ENCODE measurements around the gene ZFP3. TPM values are rescaled to one million over a fixed set of nuclear protein-coding genes. Genes with fewer than 3 reads are reported as not detected.
"Not testable (repeated sequence)": the region's sequence is repeated elsewhere in the genome, so short reads cannot be mapped to it uniquely, and the experiment has no call there.

Gene ZFP3
- total and polyA plus RNA-seq, 2 donors (not counting 1 experiment from before 2014, with no cell fraction given): 2.6 to 3.1 TPM

GRCh38 chr17:5118219-5118618 is 40.0 kb downstream of the ZFP3 start:
- Histone ChIP-seq H3K4me3 (replicated peaks in 1 of 4; ENCODE audit: control extremely low read depth in 1 of 4, insufficient read depth in 1 of 4, low read depth in 3 of 4, low read length in 4 of 4) (no peak overlapping the region), H3K4me1 (ENCODE audit: control insufficient read depth, extremely low read depth, insufficient read depth, low read length) (no peaks in the 10 kb centered on the region), H3K4me2 (ENCODE audit: extremely low read depth, insufficient read depth, low read length) (no peak overlapping the region), H3K27me3 (ENCODE audit: control insufficient read depth, insufficient read depth, low read length) (peaks cover 28% of the 10 kb centered on the region), H4K20me1 (ENCODE audit: control insufficient read depth, extremely low read depth, insufficient read depth, low read length) (no peaks in the 10 kb centered on the region), H3K9me3 (ENCODE audit: control insufficient read depth, insufficient read depth, low read depth, low read length) (no peaks in the 10 kb centered on the region), H3K9ac (ENCODE audit: insufficient read depth, low read length) (no peak overlapping the region), H3K36me3 (ENCODE audit: control insufficient read depth, insufficient read depth, low read length) (no peaks in the 10 kb centered on the region), H2AFZ (ENCODE audit: low read length) (no peak overlapping the region), H3K27ac (ENCODE audit: insufficient read depth, low read length) (no peak overlapping the region), H3K79me2 (ENCODE audit: control insufficient read depth, insufficient read depth, low read length) (no peaks in the 10 kb centered on the region)
- TF ChIP-seq, protein P1, sequence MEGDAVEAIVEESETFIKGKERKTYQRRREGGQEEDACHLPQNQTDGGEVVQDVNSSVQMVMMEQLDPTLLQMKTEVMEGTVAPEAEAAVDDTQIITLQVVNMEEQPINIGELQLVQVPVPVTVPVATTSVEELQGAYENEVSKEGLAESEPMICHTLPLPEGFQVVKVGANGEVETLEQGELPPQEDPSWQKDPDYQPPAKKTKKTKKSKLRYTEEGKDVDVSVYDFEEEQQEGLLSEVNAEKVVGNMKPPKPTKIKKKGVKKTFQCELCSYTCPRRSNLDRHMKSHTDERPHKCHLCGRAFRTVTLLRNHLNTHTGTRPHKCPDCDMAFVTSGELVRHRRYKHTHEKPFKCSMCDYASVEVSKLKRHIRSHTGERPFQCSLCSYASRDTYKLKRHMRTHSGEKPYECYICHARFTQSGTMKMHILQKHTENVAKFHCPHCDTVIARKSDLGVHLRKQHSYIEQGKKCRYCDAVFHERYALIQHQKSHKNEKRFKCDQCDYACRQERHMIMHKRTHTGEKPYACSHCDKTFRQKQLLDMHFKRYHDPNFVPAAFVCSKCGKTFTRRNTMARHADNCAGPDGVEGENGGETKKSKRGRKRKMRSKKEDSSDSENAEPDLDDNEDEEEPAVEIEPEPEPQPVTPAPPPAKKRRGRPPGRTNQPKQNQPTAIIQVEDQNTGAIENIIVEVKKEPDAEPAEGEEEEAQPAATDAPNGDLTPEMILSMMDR (conservative IDR thresholded peaks at IDR 0.05 in 1 of 2, IDR thresholded peaks at IDR 0.05 in 1 of 2; ENCODE audit: low read depth in 1 of 2, low read length in 2 of 2): no peak
- no peak for TF ChIP-seq EZH2 (IDR thresholded peaks at IDR 0.05; ENCODE audit: low read length, missing control alignments)
- DNase-seq (ENCODE audit: low read depth in 2 of 2): no peak

GRCh38 chr17:5120036-5120435 is 41.8 kb downstream of the ZFP3 start:
- Histone ChIP-seq H3K4me1 (ENCODE audit: control insufficient read depth, extremely low read depth, insufficient read depth, low read length) (no peaks in the 10 kb centered on the region), H3K27ac (ENCODE audit: insufficient read depth, low read length) (no peak overlapping the region), H3K79me2 (ENCODE audit: control insufficient read depth, insufficient read depth, low read length) (no peaks in the 10 kb centered on the region), H2AFZ (ENCODE audit: low read length) (no peak overlapping the region), H4K20me1 (ENCODE audit: control insufficient read depth, extremely low read depth, insufficient read depth, low read length) (no peaks in the 10 kb centered on the region), H3K4me3 (replicated peaks in 1 of 4; ENCODE audit: control extremely low read depth in 1 of 4, insufficient read depth in 1 of 4, low read depth in 3 of 4, low read length in 4 of 4) (no peak overlapping the region), H3K27me3 (ENCODE audit: control insufficient read depth, insufficient read depth, low read length) (peaks cover 35% of the 10 kb centered on the region), H3K9ac (ENCODE audit: insufficient read depth, low read length) (no peak overlapping the region), H3K36me3 (ENCODE audit: control insufficient read depth, insufficient read depth, low read length) (no peaks in the 10 kb centered on the region), H3K4me2 (ENCODE audit: extremely low read depth, insufficient read depth, low read length) (no peak overlapping the region), H3K9me3 (ENCODE audit: control insufficient read depth, insufficient read depth, low read depth, low read length) (no peaks in the 10 kb centered on the region)
- TF ChIP-seq, protein P1 (conservative IDR thresholded peaks at IDR 0.05 in 1 of 2, IDR thresholded peaks at IDR 0.05 in 1 of 2; ENCODE audit: low read depth in 1 of 2, low read length in 2 of 2): no peak
- no peak for TF ChIP-seq EZH2 (IDR thresholded peaks at IDR 0.05; ENCODE audit: low read length, missing control alignments)
- no peak for DNase-seq (ENCODE audit: low read depth in 2 of 2)

GRCh38 chr17:5120436-5121185 is 42.3 kb downstream of the ZFP3 start:
- H3K4me1 ChIP-seq (ENCODE audit: control insufficient read depth, extremely low read depth, insufficient read depth, low read length); H3K36me3 ChIP-seq (ENCODE audit: control insufficient read depth, insufficient read depth, low read length); H3K4me2 ChIP-seq (ENCODE audit: extremely low read depth, insufficient read depth, low read length); H3K9ac ChIP-seq (ENCODE audit: insufficient read depth, low read length); H3K79me2 ChIP-seq (ENCODE audit: control insufficient read depth, insufficient read depth, low read length); H3K27ac ChIP-seq (ENCODE audit: insufficient read depth, low read length); H4K20me1 ChIP-seq (ENCODE audit: control insufficient read depth, extremely low read depth, insufficient read depth, low read length); H3K9me3 ChIP-seq (ENCODE audit: control insufficient read depth, insufficient read depth, low read depth, low read length); DNase-seq (ENCODE audit: low read depth in 2 of 2); H3K4me3 ChIP-seq (replicated peaks in 1 of 4; ENCODE audit: control extremely low read depth in 1 of 4, insufficient read depth in 1 of 4, low read depth in 3 of 4, low read length in 4 of 4); H2AFZ ChIP-seq (ENCODE audit: low read length): not testable (repeated sequence)
- H3K27me3 ChIP-seq (ENCODE audit: control insufficient read depth, insufficient read depth, low read length): peaks cover 30% of the 10 kb centered on the region
